GM12891 (cell line): Measurements from ENCODE around the gene CD300E.
A peak's percentile ranks its signal among the peaks of the same experiment; 100 is the strongest.

Source experiments
- DNase-seq: peaks from one replicate; pipeline ENCODE4 v3.0.0; 2011; ENCODE audit warnings: low spot score; ENCODE audit not compliant: insufficient read length
- FAIRE-seq: peaks from 2 replicates; lab custom pipeline; 2011; peaks lifted over from hg19 to GRCh38; lab: Jason Lieb, UNC
- PAX5 ChIP-seq: IDR thresholded peaks from 2 replicates; pipeline ENCODE4 v1.6.1; 2011; ENCODE audit warnings: low read length, moderate library complexity, mild to moderate bottlenecking; ENCODE audit not compliant: insufficient read depth, severe bottlenecking
- POLR2A ChIP-seq: IDR thresholded peaks from 2 replicates; pipeline ENCODE4 v1.6.1; 2011; ENCODE audit warnings: low read depth, low read length, control low read depth
- POLR2AphosphoS5 ChIP-seq: IDR thresholded peaks from 2 replicates; pipeline ENCODE4 v1.6.1; 2011; ENCODE audit warnings: low read depth, low read length, control low read depth
- POU2F2 ChIP-seq: IDR thresholded peaks from 2 replicates; pipeline ENCODE4 v1.6.1; 2011; ENCODE audit warnings: low read depth, mild to moderate bottlenecking, control low read depth, low read length, moderate library complexity
- SPI1 ChIP-seq: IDR thresholded peaks from 2 replicates; pipeline ENCODE4 v1.6.1; 2011; ENCODE audit warnings: low read depth, low read length, control low read depth
- TAF1 ChIP-seq: IDR thresholded peaks from 2 replicates; pipeline ENCODE4 v1.6.1; 2011; ENCODE audit warnings: low read depth, low read length, control low read depth

Gene CD300E

GRCh38 chr17:74647871-74648672 is 24.5 kb upstream of the CD300E start:
- DNase-seq, result no peak
- FAIRE-seq, result no peak
- TF ChIP-seq TAF1 (no peak), POU2F2 (no peak), POLR2AphosphoS5 (no peak), SPI1 (no peak), POLR2A (no peak), PAX5 (no peak)

DNA sequence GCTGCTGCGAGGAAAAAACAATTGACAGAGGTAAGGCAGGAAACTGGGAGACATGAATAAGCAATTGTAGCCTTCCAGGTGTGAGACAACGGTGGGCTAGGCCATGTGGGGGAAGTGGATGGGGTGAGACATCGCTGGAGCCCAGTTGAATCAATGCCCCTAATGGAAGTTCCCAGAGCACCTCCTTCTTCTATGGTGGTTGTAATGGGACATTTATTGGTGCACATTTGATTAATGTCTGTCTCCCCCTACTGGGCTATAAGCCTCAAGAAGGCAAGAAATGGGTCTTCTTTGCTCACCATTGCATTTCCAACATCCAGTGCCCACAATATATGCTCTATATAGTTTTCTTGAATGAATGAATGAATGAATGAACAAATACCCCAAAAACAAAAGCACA is 22.7 kb upstream of the CD300E start:
- DNase-seq (no peak), FAIRE-seq (peak; percentile 57)
- no peak for TF ChIP-seq POU2F2

GRCh38 chr17:74645010-74645409 is 21.5 kb upstream of the CD300E start:
- DNase-seq (no peak), FAIRE-seq (no peak)
- TF ChIP-seq SPI1, result no peak
- no peak for TF ChIP-seq POLR2AphosphoS5
- no peak for TF ChIP-seq PAX5
- TF ChIP-seq POLR2A, result no peak
- TF ChIP-seq TAF1, result no peak
- no peak for TF ChIP-seq POU2F2

GRCh38 chr17:74644419-74644818 is 20.9 kb upstream of the CD300E start:
- DNase-seq, result no peak
- FAIRE-seq, result no peak
- TF ChIP-seq PAX5 (no peak), POU2F2 (no peak), TAF1 (no peak), POLR2AphosphoS5 (no peak), POLR2A (no peak), SPI1 (no peak)

DNA sequence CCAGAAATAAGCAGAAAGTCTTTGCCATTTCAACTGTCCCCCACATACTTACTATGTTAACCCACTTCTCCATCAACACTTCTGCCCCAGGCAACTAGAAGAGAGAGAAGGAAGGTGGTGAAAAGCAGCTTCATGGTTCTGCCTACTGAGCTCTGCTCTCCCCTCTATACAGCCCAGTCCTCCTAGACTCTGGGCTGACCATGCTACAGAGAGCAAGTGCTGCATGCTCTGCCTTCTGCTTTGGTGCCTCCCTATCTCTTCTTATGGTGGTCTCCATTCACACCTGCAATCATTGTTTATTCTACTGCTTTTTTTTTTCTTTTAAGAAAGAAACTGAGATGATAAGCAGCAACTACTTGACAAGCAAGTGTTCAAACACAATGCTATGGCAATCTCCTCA is 20.3 kb upstream of the CD300E start:
- no peak for FAIRE-seq

DNA sequence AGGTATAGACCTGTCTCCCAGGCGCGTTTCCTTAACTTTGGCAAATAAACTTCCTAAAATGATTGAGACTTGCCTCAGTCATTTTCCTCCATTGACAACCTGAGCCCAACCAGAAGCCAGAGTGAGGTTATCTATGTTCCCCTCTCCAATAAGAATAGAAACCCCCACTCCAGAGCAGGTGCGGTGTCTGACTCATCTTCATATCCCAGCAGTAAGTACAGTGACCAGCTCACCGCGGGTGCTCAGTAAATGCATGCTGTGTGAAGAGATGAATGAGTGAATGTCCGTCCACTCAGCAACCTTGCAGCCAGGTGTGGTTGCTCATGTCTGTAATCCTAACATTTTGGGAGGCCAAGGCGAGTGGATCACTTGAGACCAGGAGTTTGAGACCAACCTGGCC is 19.5 kb upstream of the CD300E start:
- DNase-seq (no peak), FAIRE-seq (no peak)
- TF ChIP-seq POLR2A (no peak), PAX5 (no peak), SPI1 (no peak), POLR2AphosphoS5 (no peak), POU2F2 (no peak), TAF1 (no peak)

More for the DNA sequence above, 20.3 kb upstream of the CD300E start:
- TF ChIP-seq TAF1, result no peak
- TF ChIP-seq POU2F2, result no peak
- no peak for TF ChIP-seq PAX5
- no peak for TF ChIP-seq POLR2A
- no peak for TF ChIP-seq SPI1
- TF ChIP-seq POLR2AphosphoS5, result no peak
- no peak for DNase-seq

- FAIRE-seq (no peak), DNase-seq (no peak)
- TF ChIP-seq TAF1 (no peak), POLR2A (no peak), PAX5 (no peak), SPI1 (no peak), POU2F2 (no peak), POLR2AphosphoS5 (no peak)
Measured at GRCh38 chr17:74642556-74642955, 19.0 kb upstream of the CD300E start.

- no peak for FAIRE-seq
- TF ChIP-seq TAF1, result no peak
- no peak for TF ChIP-seq POU2F2
- TF ChIP-seq SPI1, result no peak
- TF ChIP-seq PAX5, result no peak
- no peak for TF ChIP-seq POLR2A
- TF ChIP-seq POLR2AphosphoS5, result no peak
- no peak for DNase-seq
Measured at GRCh38 chr17:74641958-74642298, 18.4 kb upstream of the CD300E start.

DNA sequence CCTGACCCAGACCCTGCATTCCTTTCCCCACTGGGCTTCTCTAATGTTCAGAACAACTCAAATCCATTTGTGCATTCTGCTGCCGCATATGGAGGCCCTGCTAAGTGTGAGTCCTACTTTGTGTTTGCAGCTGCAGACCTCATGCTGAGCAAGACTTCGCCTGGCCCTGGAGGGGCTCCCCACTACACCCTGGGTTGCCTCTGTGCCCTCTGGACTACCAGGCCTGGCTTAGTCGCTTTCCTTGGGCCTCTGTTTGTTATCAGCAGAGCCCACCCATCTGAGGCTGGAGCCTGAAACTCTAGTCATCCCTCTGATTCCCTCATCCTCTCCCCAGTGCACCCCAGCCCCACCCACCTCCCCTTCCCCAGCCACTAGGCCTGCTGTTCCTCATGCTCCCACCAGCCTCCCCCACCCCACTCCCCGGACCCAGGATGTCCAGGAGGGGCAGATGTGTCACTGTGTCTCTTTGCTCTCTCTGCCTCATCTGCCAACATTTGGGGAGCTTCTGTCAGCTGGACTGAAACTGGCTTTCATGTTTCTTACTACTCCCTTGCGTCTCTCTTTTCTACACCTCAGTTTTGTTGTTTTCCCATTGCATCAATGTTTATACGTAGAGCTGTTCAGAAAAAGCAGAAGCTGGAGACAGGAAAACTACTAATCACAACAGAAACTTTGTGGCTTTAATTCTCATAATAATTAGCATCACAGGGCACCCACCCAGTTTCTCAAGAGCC is 17.9 kb upstream of the CD300E start:
- no peak for DNase-seq
- FAIRE-seq, result no peak
- TF ChIP-seq TAF1 (no peak), POU2F2 (no peak), POLR2AphosphoS5 (no peak), POLR2A (no peak), PAX5 (no peak), SPI1 (no peak)

DNA sequence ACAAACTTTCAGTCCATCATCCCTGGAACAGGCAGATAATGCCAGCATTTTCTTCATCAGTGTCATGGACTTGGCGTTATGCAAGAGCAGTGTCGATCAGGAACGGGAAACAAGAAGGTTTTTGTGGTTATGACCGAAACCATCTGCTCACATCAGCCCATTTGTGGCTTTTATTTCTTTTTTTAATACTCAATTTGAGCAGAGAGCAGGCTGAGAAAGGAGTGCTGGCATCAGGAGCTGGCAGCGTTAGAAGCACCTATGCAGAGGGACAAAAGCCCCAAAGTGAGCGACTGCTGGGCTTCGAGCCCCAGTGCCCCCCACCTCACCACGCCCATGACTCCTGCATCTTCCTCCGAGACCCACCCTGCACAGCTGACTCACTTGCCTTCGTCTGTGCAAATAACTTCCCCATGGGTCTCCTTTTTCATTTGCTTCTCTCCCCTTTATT is 16.2 kb upstream of the CD300E start:
- DNase-seq (no peak), FAIRE-seq (peak; percentile 91)

More for the DNA sequence above, 16.2 kb upstream of the CD300E start:
- no peak for TF ChIP-seq PAX5
- no peak for TF ChIP-seq POLR2A
- 0 out of 2 replicates have a peak, but pooled peaks have one; percentile 39 for TF ChIP-seq POU2F2
- no peak for TF ChIP-seq TAF1
- peak; percentile 23; the same call in 1 of the 2 replicates for TF ChIP-seq SPI1
- TF ChIP-seq POLR2AphosphoS5, result no peak
